ENCODE data around the gene FAM117B. TPM values are rescaled to one million over a fixed set of nuclear protein-coding genes. Genes with fewer than 3 reads are reported as not detected.

FAM117B gene
- polyA plus RNA-seq, 1 donor (not counting 4 experiments of a cell fraction or from before 2014, with no cell fraction given), result 1.9 TPM

DNA sequence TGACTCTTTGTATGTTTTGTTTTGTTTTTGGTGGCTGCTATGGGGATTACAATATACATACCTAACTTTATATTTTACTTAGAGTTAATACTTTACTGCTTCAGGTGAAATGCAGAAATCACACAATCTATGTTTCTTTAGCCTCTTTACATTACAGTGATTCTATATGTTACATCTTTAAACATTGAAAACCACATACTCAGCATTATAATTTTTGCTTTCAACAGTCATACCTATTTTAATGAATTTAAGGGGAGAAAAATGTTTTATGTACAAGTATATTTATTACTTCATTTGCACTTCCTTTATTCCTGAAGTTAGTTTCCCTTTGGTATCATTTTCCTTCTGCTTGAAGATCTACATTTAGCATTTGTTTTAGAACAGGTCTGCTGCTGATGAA is 23.1 kb downstream of the FAM117B start:
- Histone ChIP-seq H4K20me1 (ENCODE audit: control insufficient read depth, extremely low read depth, insufficient read depth, low read length) (no peaks in the 10 kb centered on the region), H3K79me2 (ENCODE audit: control insufficient read depth, insufficient read depth, low read length) (no peaks in the 10 kb centered on the region)

DNA sequence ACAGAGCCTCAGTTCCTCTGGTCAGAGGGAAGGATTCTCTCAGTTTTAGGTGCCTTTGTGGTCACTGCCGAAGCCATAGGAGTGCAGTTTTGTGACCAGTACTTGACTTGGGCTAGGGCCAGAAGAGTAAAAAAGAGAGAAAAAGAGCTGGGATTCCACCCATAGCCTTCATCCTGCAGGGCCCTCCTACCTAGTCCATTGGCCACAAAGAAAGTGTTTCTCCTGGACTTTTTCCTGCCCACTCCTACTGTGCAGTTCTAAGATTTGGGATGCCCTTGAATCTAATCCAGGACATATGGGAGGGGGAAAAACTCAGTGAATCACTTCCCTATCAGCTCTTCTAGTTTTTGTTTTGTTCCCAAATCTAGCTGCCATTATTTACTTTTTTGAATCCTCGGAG is 26.0 kb downstream of the FAM117B start:
- Histone ChIP-seq H3K4me2 (ENCODE audit: control insufficient read depth, extremely low read depth, insufficient read depth, low read depth, low read length) (no peak overlapping the region), H3K4me3 (ENCODE audit: control insufficient read depth in 2 of 3, extremely low read depth in 1 of 3, insufficient read depth in 2 of 3, low read depth in 1 of 3, low read length in 3 of 3) (no peak overlapping the region), H2AFZ (ENCODE audit: control insufficient read depth, low read length) (no peak overlapping the region), H3K9me3 (ENCODE audit: control insufficient read depth, low read depth, low read length) (no peaks in the 10 kb centered on the region), H3K4me1 (ENCODE audit: control insufficient read depth, extremely low read depth, insufficient read depth, low read length) (no peaks in the 10 kb centered on the region), H3K9ac (ENCODE audit: control insufficient read depth, extremely low read depth, insufficient read depth, low read length) (no peak overlapping the region), H3K9me1 (ENCODE audit: control insufficient read depth, extremely low read depth, insufficient read depth, low read length) (no peaks in the 10 kb centered on the region), H3K27me3 (ENCODE audit: control insufficient read depth, extremely low read depth, insufficient read depth, low read length) (no peaks in the 10 kb centered on the region), H3K27ac (ENCODE audit: control insufficient read depth, insufficient read depth, low read length) (no peak overlapping the region), H3K36me3 (ENCODE audit: control insufficient read depth in 2 of 2, extremely low read depth in 1 of 2, insufficient read depth in 2 of 2, low read length in 2 of 2) (no peaks in the 10 kb centered on the region), H3K79me2 (ENCODE audit: control insufficient read depth, insufficient read depth, low read length) (no peaks in the 10 kb centered on the region), H4K20me1 (ENCODE audit: control insufficient read depth, extremely low read depth, insufficient read depth, low read length) (no peaks in the 10 kb centered on the region)
- no peak for DNase-seq (ENCODE audit: low read depth, low spot score)
- TF ChIP-seq, protein P1, sequence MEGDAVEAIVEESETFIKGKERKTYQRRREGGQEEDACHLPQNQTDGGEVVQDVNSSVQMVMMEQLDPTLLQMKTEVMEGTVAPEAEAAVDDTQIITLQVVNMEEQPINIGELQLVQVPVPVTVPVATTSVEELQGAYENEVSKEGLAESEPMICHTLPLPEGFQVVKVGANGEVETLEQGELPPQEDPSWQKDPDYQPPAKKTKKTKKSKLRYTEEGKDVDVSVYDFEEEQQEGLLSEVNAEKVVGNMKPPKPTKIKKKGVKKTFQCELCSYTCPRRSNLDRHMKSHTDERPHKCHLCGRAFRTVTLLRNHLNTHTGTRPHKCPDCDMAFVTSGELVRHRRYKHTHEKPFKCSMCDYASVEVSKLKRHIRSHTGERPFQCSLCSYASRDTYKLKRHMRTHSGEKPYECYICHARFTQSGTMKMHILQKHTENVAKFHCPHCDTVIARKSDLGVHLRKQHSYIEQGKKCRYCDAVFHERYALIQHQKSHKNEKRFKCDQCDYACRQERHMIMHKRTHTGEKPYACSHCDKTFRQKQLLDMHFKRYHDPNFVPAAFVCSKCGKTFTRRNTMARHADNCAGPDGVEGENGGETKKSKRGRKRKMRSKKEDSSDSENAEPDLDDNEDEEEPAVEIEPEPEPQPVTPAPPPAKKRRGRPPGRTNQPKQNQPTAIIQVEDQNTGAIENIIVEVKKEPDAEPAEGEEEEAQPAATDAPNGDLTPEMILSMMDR (optimal IDR thresholded peaks at IDR 0.05 in 1 of 3, IDR thresholded peaks at IDR 0.05 in 1 of 3, conservative IDR thresholded peaks at IDR 0.05 in 1 of 3; ENCODE audit: extremely low read depth in 1 of 3, insufficient read depth in 2 of 3, low read length in 3 of 3), result no peak
- no peak for TF ChIP-seq EZH2 (IDR thresholded peaks at IDR 0.05; ENCODE audit: low read length)
- dilution Hi-C loops (cut with MboI; ENCODE audit: extremely low pct_ligation_motif_present, low sequenced_read_pairs), result no loop called here
- no peak for FAIRE-seq

More for the DNA sequence above, 23.1 kb downstream of the FAM117B start:
- Histone ChIP-seq H3K9me1 (ENCODE audit: control insufficient read depth, extremely low read depth, insufficient read depth, low read length) (no peaks in the 10 kb centered on the region), H3K9me3 (ENCODE audit: control insufficient read depth, low read depth, low read length) (no peaks in the 10 kb centered on the region), H3K4me3 (ENCODE audit: control insufficient read depth in 2 of 3, extremely low read depth in 1 of 3, insufficient read depth in 2 of 3, low read depth in 1 of 3, low read length in 3 of 3) (no peak overlapping the region), H3K4me1 (ENCODE audit: control insufficient read depth, extremely low read depth, insufficient read depth, low read length) (no peaks in the 10 kb centered on the region), H3K27me3 (ENCODE audit: control insufficient read depth, extremely low read depth, insufficient read depth, low read length) (no peaks in the 10 kb centered on the region), H2AFZ (ENCODE audit: control insufficient read depth, low read length) (no peak overlapping the region), H3K36me3 (ENCODE audit: control insufficient read depth in 2 of 2, extremely low read depth in 1 of 2, insufficient read depth in 2 of 2, low read length in 2 of 2) (no peaks in the 10 kb centered on the region), H3K4me2 (ENCODE audit: control insufficient read depth, extremely low read depth, insufficient read depth, low read depth, low read length) (no peak overlapping the region), H3K9ac (ENCODE audit: control insufficient read depth, extremely low read depth, insufficient read depth, low read length) (no peak overlapping the region), H3K27ac (ENCODE audit: control insufficient read depth, insufficient read depth, low read length) (no peak overlapping the region)
- TF ChIP-seq, protein P1 (optimal IDR thresholded peaks at IDR 0.05 in 1 of 3, IDR thresholded peaks at IDR 0.05 in 1 of 3, conservative IDR thresholded peaks at IDR 0.05 in 1 of 3; ENCODE audit: extremely low read depth in 1 of 3, insufficient read depth in 2 of 3, low read length in 3 of 3), result no peak
- no peak for TF ChIP-seq EZH2 (IDR thresholded peaks at IDR 0.05; ENCODE audit: low read length)
- no peak for FAIRE-seq
- DNase-seq (ENCODE audit: low read depth, low spot score), result no peak
- dilution Hi-C loops (cut with MboI; ENCODE audit: extremely low pct_ligation_motif_present, low sequenced_read_pairs), result no loop called here
